ENCODE results near the gene ETV3L.
A peak's percentile ranks its signal among the peaks of the same experiment; 100 is the strongest.

The ETV3L gene

DNA sequence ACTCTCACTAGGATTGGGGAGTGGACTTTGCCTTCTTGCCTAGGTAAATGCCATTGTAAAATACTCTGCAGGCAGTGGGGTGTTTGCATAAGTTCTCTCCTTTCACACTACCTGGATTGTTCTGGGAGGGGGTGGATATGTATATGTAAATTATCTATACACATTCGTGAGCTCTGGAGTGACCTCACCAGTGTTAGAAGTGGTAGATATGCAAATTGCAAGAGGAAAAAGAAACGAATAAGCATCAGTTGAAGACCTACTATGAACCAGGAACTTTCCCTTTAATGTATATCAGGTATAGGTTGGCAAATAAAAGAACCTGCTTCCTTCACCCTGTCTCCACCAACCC, 52.6 kb downstream of the ETV3L start:
- TF ChIP-seq TAF1 (IDR thresholded peaks at IDR 0.05; ENCODE audit: borderline replicate concordance, insufficient read depth, low read length) (no peak), POLR2AphosphoS5 (IDR thresholded peaks at IDR 0.05; ENCODE audit: low read depth, low read length) (no peak), SIN3A (IDR thresholded peaks at IDR 0.05; ENCODE audit: borderline replicate concordance, insufficient read depth, low read length) (no peak), FOXP2 (optimal IDR thresholded peaks at IDR 0.05; ENCODE audit: borderline replicate concordance, extremely low read depth, extremely low read length, insufficient read depth) (no peak)
- TF ChIP-seq, protein P1, sequence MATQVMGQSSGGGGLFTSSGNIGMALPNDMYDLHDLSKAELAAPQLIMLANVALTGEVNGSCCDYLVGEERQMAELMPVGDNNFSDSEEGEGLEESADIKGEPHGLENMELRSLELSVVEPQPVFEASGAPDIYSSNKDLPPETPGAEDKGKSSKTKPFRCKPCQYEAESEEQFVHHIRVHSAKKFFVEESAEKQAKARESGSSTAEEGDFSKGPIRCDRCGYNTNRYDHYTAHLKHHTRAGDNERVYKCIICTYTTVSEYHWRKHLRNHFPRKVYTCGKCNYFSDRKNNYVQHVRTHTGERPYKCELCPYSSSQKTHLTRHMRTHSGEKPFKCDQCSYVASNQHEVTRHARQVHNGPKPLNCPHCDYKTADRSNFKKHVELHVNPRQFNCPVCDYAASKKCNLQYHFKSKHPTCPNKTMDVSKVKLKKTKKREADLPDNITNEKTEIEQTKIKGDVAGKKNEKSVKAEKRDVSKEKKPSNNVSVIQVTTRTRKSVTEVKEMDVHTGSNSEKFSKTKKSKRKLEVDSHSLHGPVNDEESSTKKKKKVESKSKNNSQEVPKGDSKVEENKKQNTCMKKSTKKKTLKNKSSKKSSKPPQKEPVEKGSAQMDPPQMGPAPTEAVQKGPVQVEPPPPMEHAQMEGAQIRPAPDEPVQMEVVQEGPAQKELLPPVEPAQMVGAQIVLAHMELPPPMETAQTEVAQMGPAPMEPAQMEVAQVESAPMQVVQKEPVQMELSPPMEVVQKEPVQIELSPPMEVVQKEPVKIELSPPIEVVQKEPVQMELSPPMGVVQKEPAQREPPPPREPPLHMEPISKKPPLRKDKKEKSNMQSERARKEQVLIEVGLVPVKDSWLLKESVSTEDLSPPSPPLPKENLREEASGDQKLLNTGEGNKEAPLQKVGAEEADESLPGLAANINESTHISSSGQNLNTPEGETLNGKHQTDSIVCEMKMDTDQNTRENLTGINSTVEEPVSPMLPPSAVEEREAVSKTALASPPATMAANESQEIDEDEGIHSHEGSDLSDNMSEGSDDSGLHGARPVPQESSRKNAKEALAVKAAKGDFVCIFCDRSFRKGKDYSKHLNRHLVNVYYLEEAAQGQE (IDR thresholded peaks at IDR 0.05; ENCODE audit: insufficient read depth in 1 of 2, low read depth in 2 of 2, low read length in 2 of 2): no peak

DNA sequence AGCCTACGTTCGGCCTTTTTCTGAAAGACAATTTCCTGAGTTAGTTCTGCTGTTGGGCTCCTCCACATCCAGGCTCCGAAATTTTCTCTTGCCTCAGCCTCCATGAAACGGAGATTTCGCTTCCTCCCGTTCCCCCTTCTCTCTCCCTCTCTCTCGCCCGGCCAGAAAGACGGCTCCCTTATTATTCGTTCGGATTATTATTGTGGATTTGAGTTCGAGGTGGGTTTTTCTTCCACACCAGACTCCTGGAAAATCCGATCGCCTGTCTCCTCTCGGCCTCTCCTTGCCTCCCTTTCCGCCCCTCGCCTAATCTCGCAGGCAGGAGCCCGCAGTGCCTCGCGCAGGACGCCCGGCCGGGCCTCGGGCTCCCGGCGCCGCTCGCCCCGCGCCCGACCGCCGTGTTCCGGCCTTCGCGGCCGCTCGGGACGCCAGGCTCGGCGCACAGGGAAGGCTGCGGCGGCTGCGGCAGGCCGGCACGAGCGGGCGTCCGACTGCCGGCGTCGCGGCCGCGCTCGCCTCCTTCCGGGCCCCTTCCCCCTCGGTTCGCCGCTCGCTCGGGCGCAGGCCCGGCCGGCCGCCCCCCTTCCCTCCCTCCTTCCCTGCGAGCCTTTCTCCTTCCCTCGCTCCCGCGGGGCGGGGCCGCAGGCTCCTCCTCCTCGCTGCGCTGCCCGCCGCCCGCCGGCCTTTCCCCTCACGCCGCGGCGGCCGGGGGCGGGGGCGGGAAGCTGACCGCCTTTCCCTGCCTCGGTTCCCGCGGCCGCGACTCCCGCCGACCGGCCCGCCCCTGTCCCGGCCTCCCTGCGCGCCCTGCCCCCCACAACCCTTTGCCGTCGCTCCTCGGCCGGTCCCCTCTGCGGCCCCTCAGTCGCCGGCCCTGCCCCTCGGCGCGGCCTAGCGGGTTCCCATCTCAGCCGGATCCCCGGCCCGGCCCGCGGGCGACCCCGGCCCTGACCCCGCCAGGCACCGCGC, 54.1 kb downstream of the ETV3L start, which contains the start of gene ARHGEF11:
Gene ARHGEF11 (minus strand): TSS at position 493 of the 969 bp plus-strand sequence. CDS start 1,412 bp downstream, outside the sequence.
- 0 out of 2 replicates have a peak, but pooled peaks have one; percentile 16 for TF ChIP-seq POLR2AphosphoS5 (IDR thresholded peaks at IDR 0.05; ENCODE audit: low read depth, low read length)
- TF ChIP-seq TAF1 (IDR thresholded peaks at IDR 0.05; ENCODE audit: borderline replicate concordance, insufficient read depth, low read length): peak; percentile 29; the same call in 1 of the 2 replicates
- no peak for TF ChIP-seq FOXP2 (optimal IDR thresholded peaks at IDR 0.05; ENCODE audit: borderline replicate concordance, extremely low read depth, extremely low read length, insufficient read depth)
- no peak for TF ChIP-seq SIN3A (IDR thresholded peaks at IDR 0.05; ENCODE audit: borderline replicate concordance, insufficient read depth, low read length)

DNA sequence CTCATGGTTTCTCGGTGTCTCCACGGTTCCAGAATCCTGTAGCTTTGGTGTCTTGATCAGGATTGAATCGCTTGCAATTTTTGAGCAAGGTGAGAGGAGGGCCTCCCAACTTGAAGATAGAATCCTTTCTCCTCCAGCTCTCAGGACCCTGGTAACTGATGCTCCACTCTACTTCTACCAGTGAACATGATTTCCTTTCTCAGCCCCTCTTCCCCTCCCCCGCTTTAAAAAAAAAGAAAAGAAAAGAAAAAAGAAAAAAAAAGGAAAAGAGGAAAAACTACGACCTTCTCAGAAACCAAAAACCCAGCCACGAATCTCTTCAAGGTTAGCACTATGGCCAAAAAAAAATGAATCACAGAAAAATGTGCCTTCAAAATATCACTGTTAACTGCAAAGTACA, 55.3 kb downstream of the ETV3L start:
- TF ChIP-seq, protein P1 (IDR thresholded peaks at IDR 0.05; ENCODE audit: insufficient read depth in 1 of 2, low read depth in 2 of 2, low read length in 2 of 2): no peak
- TF ChIP-seq POLR2AphosphoS5 (IDR thresholded peaks at IDR 0.05; ENCODE audit: low read depth, low read length): no peak
- TF ChIP-seq FOXP2 (optimal IDR thresholded peaks at IDR 0.05; ENCODE audit: borderline replicate concordance, extremely low read depth, extremely low read length, insufficient read depth): no peak
- TF ChIP-seq TAF1 (IDR thresholded peaks at IDR 0.05; ENCODE audit: borderline replicate concordance, insufficient read depth, low read length): no peak
- no peak for TF ChIP-seq SIN3A (IDR thresholded peaks at IDR 0.05; ENCODE audit: borderline replicate concordance, insufficient read depth, low read length)

DNA sequence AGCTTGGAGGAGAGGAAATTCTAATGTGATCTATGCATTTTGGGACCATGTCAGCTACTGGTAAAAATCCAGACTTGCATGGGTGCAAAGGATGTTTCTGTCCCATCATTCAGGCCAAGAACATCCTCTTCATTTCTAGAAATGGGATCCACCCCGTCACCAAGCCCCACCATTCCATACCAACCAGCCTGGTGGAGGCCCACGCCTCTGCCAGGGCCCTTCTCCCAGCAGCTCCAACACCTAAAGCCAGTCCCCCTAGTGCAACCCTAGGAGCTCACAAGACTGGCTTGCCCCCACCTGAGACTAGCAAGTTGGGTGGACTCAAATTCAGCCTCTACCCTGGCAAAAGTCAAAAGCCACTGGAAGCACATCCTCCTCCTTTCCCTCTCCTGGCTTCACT, 55.9 kb downstream of the ETV3L start:
- no peak for TF ChIP-seq FOXP2 (optimal IDR thresholded peaks at IDR 0.05; ENCODE audit: borderline replicate concordance, extremely low read depth, extremely low read length, insufficient read depth)
- TF ChIP-seq POLR2AphosphoS5 (IDR thresholded peaks at IDR 0.05; ENCODE audit: low read depth, low read length): no peak
- TF ChIP-seq TAF1 (IDR thresholded peaks at IDR 0.05; ENCODE audit: borderline replicate concordance, insufficient read depth, low read length): no peak
- TF ChIP-seq SIN3A (IDR thresholded peaks at IDR 0.05; ENCODE audit: borderline replicate concordance, insufficient read depth, low read length): no peak
- TF ChIP-seq, protein P1 (IDR thresholded peaks at IDR 0.05; ENCODE audit: insufficient read depth in 1 of 2, low read depth in 2 of 2, low read length in 2 of 2): no peak

DNA sequence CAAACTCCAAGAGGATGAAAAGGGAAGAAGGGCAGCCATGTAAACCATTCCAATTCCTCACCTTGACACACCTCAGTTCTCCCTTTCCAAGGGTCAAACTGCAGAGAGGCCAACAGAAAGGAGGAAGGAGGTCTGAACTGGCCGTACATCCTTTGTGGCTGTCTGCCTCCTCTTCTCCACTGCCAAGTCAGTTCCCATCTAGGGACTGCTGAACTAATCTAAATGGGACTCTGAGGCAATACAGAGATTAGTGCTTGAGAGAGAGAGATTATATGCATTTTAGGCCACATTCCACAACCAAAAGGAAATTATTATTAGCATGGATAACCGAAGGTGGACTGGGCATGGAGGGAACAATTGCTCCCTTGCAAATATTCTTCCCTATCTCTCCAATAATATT, 56.8 kb downstream of the ETV3L start:
- no peak for TF ChIP-seq SIN3A (IDR thresholded peaks at IDR 0.05; ENCODE audit: borderline replicate concordance, insufficient read depth, low read length)
- TF ChIP-seq TAF1 (IDR thresholded peaks at IDR 0.05; ENCODE audit: borderline replicate concordance, insufficient read depth, low read length): no peak
- TF ChIP-seq, protein P1 (IDR thresholded peaks at IDR 0.05; ENCODE audit: insufficient read depth in 1 of 2, low read depth in 2 of 2, low read length in 2 of 2): no peak
- TF ChIP-seq POLR2AphosphoS5 (IDR thresholded peaks at IDR 0.05; ENCODE audit: low read depth, low read length): no peak
- no peak for TF ChIP-seq FOXP2 (optimal IDR thresholded peaks at IDR 0.05; ENCODE audit: borderline replicate concordance, extremely low read depth, extremely low read length, insufficient read depth)

All from PFSK-1 (cell line).